ENCODE measurements around the gene C2orf68. TPM values are rescaled to one million over a fixed set of nuclear protein-coding genes. Genes with fewer than 3 reads are reported as not detected.

C2orf68 gene
- total and polyA plus RNA-seq, 10 donors = 16.0 to 45.2 (median 29.2) TPM

- no peak for TF ChIP-seq POLR2AphosphoS5 (IDR thresholded peaks at IDR 0.05)
- Histone ChIP-seq H3K4me1 (peaks cover 13 to 80% (median 57%) of the 10 kb centered on the region in 6 donors), H3K4me3 (peak overlapping the region in 7 of 8 donors; percentile 23 to 73 (median 53)), H3K9me3 (no peaks in the 10 kb centered on the region), H3K27ac (peak overlapping the region in 7 of 8 donors; percentile 68 to 89 (median 83)), H3K36me3 (peaks cover 0 to 29% (median 5%) of the 10 kb centered on the region in 6 donors), H3K27me3 (replicated peaks in 1 of 7) (peaks cover 0 to 6% (median 0%) of the 10 kb centered on the region in 7 donors)
- intact Hi-C loops (cut with DNase I; ENCODE audit: low total_unique reads) = no loop called here
- 42 to 51% (median 44%) methylated on average over 6 of the region's 6 CpGs for WGBS, 5 donors
- DNase-seq = no peak
Measured at GRCh38 chr2:85579266-85579935, 32.5 kb downstream of the C2orf68 start.

GRCh38 chr2:85578243-85579180 lies 33.4 kb downstream of the C2orf68 start:
- H3K4me3 ChIP-seq = peak overlapping the region; percentile 35 to 73 (median 52)
- peaks cover 0 to 29% (median 5%) of the 10 kb centered on the region in 6 donors for H3K36me3 ChIP-seq
- H3K9me3 ChIP-seq = no peaks in the 10 kb centered on the region
- H3K4me1 ChIP-seq = peaks cover 8 to 71% (median 49%) of the 10 kb centered on the region in 6 donors
- intact Hi-C loops (cut with DNase I; ENCODE audit: low total_unique reads) = no loop called here
- WGBS, 5 donors = 12 to 43% (median 35%) methylated on average over 19 of the region's 19 CpGs
- DNase-seq = peak; percentile 91
- peaks cover 0 to 12% (median 0%) of the 10 kb centered on the region in 7 donors for H3K27me3 ChIP-seq (replicated peaks in 1 of 7)
- peak overlapping the region; percentile 68 to 89 (median 80) for H3K27ac ChIP-seq
- TF ChIP-seq POLR2A (IDR thresholded peaks at IDR 0.05) (no peak), CTCF (IDR thresholded peaks at IDR 0.05 in 8 of 11, conservative IDR thresholded peaks at IDR 0.05 in 3 of 11) (no peak), POLR2AphosphoS5 (IDR thresholded peaks at IDR 0.05) (peak; percentile 56 to 61 (median 59))

GRCh38 chr2:85577386-85578242 lies 34.3 kb downstream of the C2orf68 start, which contains the start of gene VAMP8:
Gene VAMP8, plus strand, starts transcription at chr2:85577586. Its CDS starts 61 bp downstream, at chr2:85577647.
- Histone ChIP-seq H3K36me3 (peaks cover 0 to 23% (median 5%) of the 10 kb centered on the region in 6 donors), H3K27ac (peak within 1 kb of the TSS; percentile 68 to 89 (median 80)), H3K27me3 (replicated peaks in 1 of 7) (peaks cover 0 to 12% (median 0%) of the 10 kb centered on the region in 7 donors), H3K4me3 (peak within 1 kb of the TSS; percentile 35 to 73 (median 52)), H3K4me1 (peaks cover 7 to 62% (median 40%) of the 10 kb centered on the region in 6 donors), H3K9me3 (no peaks in the 10 kb centered on the region)
- intact Hi-C loops (cut with DNase I; ENCODE audit: low total_unique reads) = no loop called here
- DNase-seq = peak; percentile 91
- WGBS, 5 donors = 9 to 20% (median 18%) methylated on average over 18 to 19 of the region's 19 CpGs
- TF ChIP-seq POLR2A (IDR thresholded peaks at IDR 0.05) (no peak), CTCF (IDR thresholded peaks at IDR 0.05 in 8 of 11, conservative IDR thresholded peaks at IDR 0.05 in 3 of 11) (no peak), POLR2AphosphoS5 (IDR thresholded peaks at IDR 0.05) (peak in 2 of 3 donors; percentile 31 to 56)

- Histone ChIP-seq H3K27ac (peak overlapping the region in 7 of 8 donors; percentile 68 to 89 (median 83)), H3K36me3 (peaks cover 0 to 17% (median 5%) of the 10 kb centered on the region in 6 donors), H3K4me3 (peak overlapping the region in 7 of 8 donors; percentile 35 to 73 (median 53)), H3K9me3 (no peaks in the 10 kb centered on the region), H3K27me3 (replicated peaks in 1 of 7) (peaks cover 0 to 16% (median 0%) of the 10 kb centered on the region in 7 donors), H3K4me1 (peaks cover 7 to 56% (median 37%) of the 10 kb centered on the region in 6 donors)
- 32 to 57% (median 36%) methylated on average over 3 of the region's 3 CpGs for WGBS, 5 donors
- no peak for DNase-seq
- TF ChIP-seq POLR2A (IDR thresholded peaks at IDR 0.05) (no peak), CTCF (IDR thresholded peaks at IDR 0.05 in 8 of 11, conservative IDR thresholded peaks at IDR 0.05 in 3 of 11) (no peak), POLR2AphosphoS5 (IDR thresholded peaks at IDR 0.05) (no peak)
- intact Hi-C loops (cut with DNase I; ENCODE audit: low total_unique reads) = no loop called here
Measured at GRCh38 chr2:85577063-85577385, 34.8 kb downstream of the C2orf68 start.
